HG03558 (cell line): ENCODE results near the gene EPHA10.
"Not testable (repeated sequence)": the region's sequence is repeated elsewhere in the genome, so short reads cannot be mapped to it uniquely, and the experiment has no call there.

ENCODE experiments used
- ATAC-seq: cut with Tn5 transposase; IDR thresholded peaks from one replicate; pipeline ENCODE4 v1.9.1; 2021; ENCODE audit warnings: moderate number of reproducible peaks; ENCODE audit not compliant: unreplicated experiment; ENCODE audit errors: extremely low read depth

The EPHA10 gene

GRCh38 chr1:37718901-37719571 is 45.9 kb downstream of the EPHA10 start:
- no peak for ATAC-seq

- no peak for ATAC-seq
These were observed 46.6 kb downstream of the EPHA10 start for GRCh38 chr1:37718181-37718900.

GRCh38 chr1:37717631-37718030 is 47.3 kb downstream of the EPHA10 start:
- ATAC-seq, result no peak

GRCh38 chr1:37716321-37716720 is 48.6 kb downstream of the EPHA10 start:
- ATAC-seq, result no peak

- no peak for ATAC-seq
These were observed 50.2 kb downstream of the EPHA10 start for GRCh38 chr1:37714689-37715088.

- no peak for ATAC-seq
These were observed 50.7 kb downstream of the EPHA10 start for GRCh38 chr1:37714226-37714625.

GRCh38 chr1:37708471-37708870 is 56.4 kb downstream of the EPHA10 start:
- no peak for ATAC-seq

GRCh38 chr1:37705399-37705798 is 59.5 kb downstream of the EPHA10 start:
- ATAC-seq, result no peak

- ATAC-seq, result no peak
These were observed 60.0 kb downstream of the EPHA10 start for GRCh38 chr1:37704966-37705365.

GRCh38 chr1:37703061-37703460 is 61.9 kb downstream of the EPHA10 start:
- ATAC-seq, result no peak

- no peak for ATAC-seq
These were observed 63.9 kb downstream of the EPHA10 start for GRCh38 chr1:37701051-37701450.

GRCh38 chr1:37699147-37699546 is 65.8 kb downstream of the EPHA10 start:
- ATAC-seq, result no peak

GRCh38 chr1:37697737-37698136 is 67.2 kb downstream of the EPHA10 start:
- no peak for ATAC-seq

- ATAC-seq, result no peak
These were observed 67.8 kb downstream of the EPHA10 start for GRCh38 chr1:37697090-37697489.

GRCh38 chr1:37692834-37693175 is 72.1 kb downstream of the EPHA10 start:
- ATAC-seq, result no peak

GRCh38 chr1:37692078-37692833 is 72.7 kb downstream of the EPHA10 start, which contains the start of gene CDCA8:
CDCA8 (plus strand) TSS chr1:37692516; CDS start chr1:37692691, 175 bp downstream.
- ATAC-seq, result peak; percentile 70

- ATAC-seq, result no peak
These were observed 73.3 kb downstream of the EPHA10 start for GRCh38 chr1:37691497-37692077.

GRCh38 chr1:37688926-37689325 is 76.0 kb downstream of the EPHA10 start:
- no peak for ATAC-seq

GRCh38 chr1:37687764-37688163 is 77.2 kb downstream of the EPHA10 start:
- not testable (repeated sequence) for ATAC-seq

GRCh38 chr1:37685722-37686121 is 79.2 kb downstream of the EPHA10 start:
- no peak for ATAC-seq

GRCh38 chr1:37684182-37684581 is 80.7 kb downstream of the EPHA10 start:
- ATAC-seq, result not testable (repeated sequence)
